ENCODE results near the gene TMEM235. TPM values are rescaled to one million over a fixed set of nuclear protein-coding genes. Genes with fewer than 3 reads are reported as not detected.
A peak's percentile ranks its signal among the peaks of the same experiment; 100 is the strongest.

The TMEM235 gene
- total RNA-seq, 6 experiments from 2014 or later = not detected

DNA sequence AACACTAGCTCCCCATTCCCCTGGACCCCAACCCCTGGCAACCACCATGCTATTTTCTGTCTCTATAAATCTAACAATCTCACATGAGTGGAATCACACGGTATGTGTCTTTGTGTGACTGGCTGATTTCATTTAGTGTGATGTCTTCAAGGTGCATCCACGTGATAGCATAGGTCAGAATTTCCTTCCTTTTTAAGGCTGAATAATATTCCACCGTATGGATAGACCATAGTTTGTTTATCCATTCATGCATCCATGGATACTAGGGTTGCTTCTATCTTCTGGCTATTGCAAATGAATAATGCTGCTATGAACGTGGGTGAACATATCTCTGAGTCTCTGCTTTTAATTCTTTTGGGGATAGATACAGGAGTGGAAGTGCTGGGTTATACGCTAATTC is 43.9 kb downstream of the TMEM235 start:
- WGBS (ENCODE audit: insufficient coverage, low coverage, low lambda C conversion rate, missing lambda C conversion rate) = 66% methylated on average over 5 of the region's 5 CpGs
- Histone ChIP-seq H3K9me3 (no peaks in the 10 kb centered on the region), H3K27me3 (no peaks in the 10 kb centered on the region), H3K4me3 (no peak overlapping the region), H3K36me3 (no peaks in the 10 kb centered on the region), H3K27ac (no peak overlapping the region), H3K4me1 (peaks cover 0 to 3% (median 0%) of the 10 kb centered on the region in 4 donors)
- intact Hi-C loops (cut with DNase I) = no loop called here
- DNase-seq (no peak), ATAC-seq (no peak)
- TF ChIP-seq, protein P1, sequence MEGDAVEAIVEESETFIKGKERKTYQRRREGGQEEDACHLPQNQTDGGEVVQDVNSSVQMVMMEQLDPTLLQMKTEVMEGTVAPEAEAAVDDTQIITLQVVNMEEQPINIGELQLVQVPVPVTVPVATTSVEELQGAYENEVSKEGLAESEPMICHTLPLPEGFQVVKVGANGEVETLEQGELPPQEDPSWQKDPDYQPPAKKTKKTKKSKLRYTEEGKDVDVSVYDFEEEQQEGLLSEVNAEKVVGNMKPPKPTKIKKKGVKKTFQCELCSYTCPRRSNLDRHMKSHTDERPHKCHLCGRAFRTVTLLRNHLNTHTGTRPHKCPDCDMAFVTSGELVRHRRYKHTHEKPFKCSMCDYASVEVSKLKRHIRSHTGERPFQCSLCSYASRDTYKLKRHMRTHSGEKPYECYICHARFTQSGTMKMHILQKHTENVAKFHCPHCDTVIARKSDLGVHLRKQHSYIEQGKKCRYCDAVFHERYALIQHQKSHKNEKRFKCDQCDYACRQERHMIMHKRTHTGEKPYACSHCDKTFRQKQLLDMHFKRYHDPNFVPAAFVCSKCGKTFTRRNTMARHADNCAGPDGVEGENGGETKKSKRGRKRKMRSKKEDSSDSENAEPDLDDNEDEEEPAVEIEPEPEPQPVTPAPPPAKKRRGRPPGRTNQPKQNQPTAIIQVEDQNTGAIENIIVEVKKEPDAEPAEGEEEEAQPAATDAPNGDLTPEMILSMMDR (IDR thresholded peaks at IDR 0.05) = no peak
- TF ChIP-seq POLR2A (IDR thresholded peaks at IDR 0.05) = no peak

- no peak for TF ChIP-seq POLR2A (IDR thresholded peaks at IDR 0.05)
- TF ChIP-seq, protein P1 (IDR thresholded peaks at IDR 0.05) = no peak
- H3K4me1 ChIP-seq = peaks cover 0 to 5% (median 0%) of the 10 kb centered on the region in 4 donors
- 62% methylated on average over 8 of the region's 15 CpGs for WGBS (ENCODE audit: insufficient coverage, low coverage, low lambda C conversion rate, missing lambda C conversion rate)
- no peaks in the 10 kb centered on the region for H3K27me3 ChIP-seq
- DNase-seq (no peak), ATAC-seq (no peak)
- intact Hi-C loops (cut with DNase I) = no loop called here
- no peaks in the 10 kb centered on the region for H3K9me3 ChIP-seq
- H3K36me3 ChIP-seq = no peaks in the 10 kb centered on the region
- no peak overlapping the region for H3K27ac ChIP-seq
- H3K4me3 ChIP-seq = no peak overlapping the region
Measured at GRCh38 chr17:78276098-78276887, 44.9 kb downstream of the TMEM235 start.

DNA sequence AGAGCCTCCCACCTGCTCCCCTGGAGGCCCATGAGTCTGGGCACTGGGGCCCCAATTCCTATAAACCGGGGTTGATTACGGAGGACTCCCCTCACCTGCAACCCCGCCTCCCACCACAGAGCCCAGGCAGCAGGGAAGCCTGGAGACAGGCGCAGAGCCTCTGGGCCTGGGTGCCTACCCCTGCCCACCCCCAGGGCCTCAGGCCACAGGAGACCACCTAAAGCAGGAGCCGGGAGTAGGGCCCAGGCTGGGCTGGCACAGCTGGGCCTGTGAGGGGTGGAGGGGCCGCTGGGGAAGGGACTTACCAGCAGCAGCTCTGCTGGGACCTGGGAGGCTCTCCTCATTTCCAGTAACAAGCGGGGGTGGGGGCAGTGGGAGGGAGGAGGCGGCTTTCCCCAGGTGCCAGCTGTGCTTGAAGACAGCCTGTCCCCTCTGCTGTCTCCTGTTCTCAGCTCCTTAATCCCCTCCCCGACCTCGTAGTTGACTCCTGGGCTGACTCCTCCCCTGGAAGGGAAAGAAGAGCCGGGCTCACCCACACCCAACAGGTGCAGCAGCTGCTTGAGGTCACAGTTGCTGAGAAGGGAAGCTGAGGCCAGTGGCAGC is 46.8 kb downstream of the TMEM235 start:
- ATAC-seq (peak; percentile 18 to 70 (median 36)), DNase-seq (peak in 1 of 3 donors; percentile 43)
- no peaks in the 10 kb centered on the region for H3K36me3 ChIP-seq
- H3K27ac ChIP-seq = no peak overlapping the region
- intact Hi-C loops (cut with DNase I) = no loop called here
- no peaks in the 10 kb centered on the region for H3K27me3 ChIP-seq
- no peak for TF ChIP-seq POLR2A (IDR thresholded peaks at IDR 0.05)
- TF ChIP-seq, protein P1 (IDR thresholded peaks at IDR 0.05) = no peak
- H3K9me3 ChIP-seq = no peaks in the 10 kb centered on the region
- no peak overlapping the region for H3K4me3 ChIP-seq
- H3K4me1 ChIP-seq = peaks cover 0 to 10% (median 0%) of the 10 kb centered on the region in 4 donors
- no CpG with 5 or more reads among the region's 11 CpGs for WGBS (ENCODE audit: insufficient coverage, low coverage, low lambda C conversion rate, missing lambda C conversion rate)

DNA sequence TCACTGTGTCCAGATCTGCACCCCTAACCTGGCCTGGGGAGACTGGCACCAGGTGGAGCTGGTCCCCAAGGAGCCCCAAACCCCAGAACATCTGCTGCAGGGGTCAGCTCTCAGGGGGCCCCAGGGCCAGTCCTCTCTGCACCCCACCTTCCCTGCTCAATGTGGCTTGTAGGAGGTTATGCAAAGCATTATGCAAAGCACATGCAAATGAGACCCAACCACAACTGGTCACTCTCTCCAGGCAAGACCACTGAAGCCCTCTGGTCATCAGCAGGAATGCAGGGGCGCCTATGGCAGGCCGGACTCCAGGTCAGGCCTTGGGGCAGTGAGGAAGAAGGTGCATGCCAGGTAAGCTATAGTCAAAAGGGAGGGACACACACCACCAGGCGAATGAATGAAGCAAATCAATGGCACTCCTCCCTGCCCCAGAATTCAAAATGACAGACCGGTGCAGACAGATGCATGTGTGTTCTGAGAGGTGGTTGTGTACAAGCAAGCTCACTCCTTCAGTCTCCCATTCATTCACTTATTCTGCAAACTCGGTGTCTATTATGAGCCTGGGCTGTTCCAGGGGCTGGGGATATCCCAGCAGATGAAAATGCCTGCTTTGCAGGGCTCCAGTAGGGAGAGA is 48.0 kb downstream of the TMEM235 start:
- Histone ChIP-seq H3K4me3 (no peak overlapping the region), H3K27me3 (no peaks in the 10 kb centered on the region), H3K36me3 (no peaks in the 10 kb centered on the region), H3K4me1 (peaks cover 0 to 10% (median 0%) of the 10 kb centered on the region in 4 donors), H3K27ac (no peak overlapping the region), H3K9me3 (no peaks in the 10 kb centered on the region)
- TF ChIP-seq, protein P1 (IDR thresholded peaks at IDR 0.05) = no peak
- TF ChIP-seq POLR2A (IDR thresholded peaks at IDR 0.05) = no peak
- DNase-seq = no peak
- no peak for ATAC-seq
- intact Hi-C loops (cut with DNase I) = no loop called here
- 75% methylated on average over 3 of the region's 5 CpGs for WGBS (ENCODE audit: insufficient coverage, low coverage, low lambda C conversion rate, missing lambda C conversion rate)
